NCI-H2171 (cell line): Measurements from ENCODE around the gene CPNE8.
"Not testable (repeated sequence)": the region's sequence is repeated elsewhere in the genome, so short reads cannot be mapped to it uniquely, and the experiment has no call there.

ENCODE experiments used
- DNase-seq: peaks from one replicate; lab custom pipeline; 2025; lab: John Stamatoyannopoulos, UW

CPNE8 gene

GRCh38 chr12:38825006-38825405 lies 80.4 kb downstream of the CPNE8 start:
- no peak for DNase-seq

- no peak for DNase-seq
Observed at GRCh38 chr12:38823738-38824137, 81.7 kb downstream of the CPNE8 start.

DNA sequence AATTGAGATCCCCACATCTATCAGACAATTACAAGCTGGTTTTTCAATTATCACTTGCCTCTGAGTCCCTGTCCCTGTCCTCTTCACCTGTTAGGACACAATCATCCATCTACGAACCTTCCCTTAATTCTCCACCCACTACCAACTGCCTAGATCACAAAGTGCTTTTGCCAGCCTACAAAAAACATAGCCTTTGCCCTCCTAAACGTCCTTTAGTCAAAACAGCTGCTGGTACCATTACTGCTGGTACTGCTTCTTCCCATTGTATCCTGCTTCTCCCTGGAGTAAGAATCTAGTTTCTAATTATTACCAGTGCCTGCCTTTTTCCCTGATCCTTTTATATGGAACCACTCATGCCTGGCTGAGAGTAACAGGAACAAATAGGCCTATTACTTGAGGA lies 82.1 kb downstream of the CPNE8 start:
- no peak for DNase-seq

DNA sequence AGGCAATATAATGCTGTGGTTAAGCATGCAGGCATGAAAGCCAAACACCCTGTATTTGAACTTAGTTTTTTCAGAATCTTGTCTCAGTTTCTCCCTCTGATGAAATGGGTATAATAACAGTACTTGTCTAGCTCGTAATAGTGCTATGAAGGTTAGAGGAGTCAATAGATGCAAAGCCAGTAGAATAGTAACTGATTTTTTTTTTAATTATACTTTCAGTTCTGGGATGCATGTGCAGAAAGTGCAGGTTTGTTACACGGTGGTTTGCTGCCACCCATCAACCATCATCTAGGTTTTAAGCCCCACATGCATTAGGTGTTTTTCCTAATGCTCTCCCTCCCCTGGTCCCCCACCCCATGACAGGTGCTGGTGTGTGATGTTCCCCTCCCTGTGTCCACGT lies 87.4 kb downstream of the CPNE8 start:
- no peak for DNase-seq

DNA sequence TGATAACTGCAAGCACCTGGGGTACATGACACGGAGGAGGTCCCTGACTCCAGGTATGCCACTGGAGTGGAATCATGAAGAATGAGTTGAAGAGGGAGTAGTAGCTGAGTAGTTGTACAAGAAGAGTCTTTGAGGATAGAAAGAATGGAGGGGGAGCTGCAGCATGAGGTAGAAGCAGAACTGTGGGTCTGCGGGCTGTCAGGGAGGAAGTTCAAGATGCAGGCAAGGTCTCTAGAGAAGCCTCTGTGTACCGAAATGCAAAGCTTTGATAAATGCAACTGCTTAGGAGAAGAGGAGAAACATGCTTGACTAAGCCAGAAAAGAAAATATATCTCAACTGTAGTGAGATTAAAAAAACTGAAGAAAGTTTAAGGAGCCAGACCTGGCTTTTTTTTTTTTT lies 91.5 kb downstream of the CPNE8 start:
- DNase-seq = no peak

- DNase-seq = no peak
Observed at GRCh38 chr12:38811814-38812356, 93.5 kb downstream of the CPNE8 start.

DNA sequence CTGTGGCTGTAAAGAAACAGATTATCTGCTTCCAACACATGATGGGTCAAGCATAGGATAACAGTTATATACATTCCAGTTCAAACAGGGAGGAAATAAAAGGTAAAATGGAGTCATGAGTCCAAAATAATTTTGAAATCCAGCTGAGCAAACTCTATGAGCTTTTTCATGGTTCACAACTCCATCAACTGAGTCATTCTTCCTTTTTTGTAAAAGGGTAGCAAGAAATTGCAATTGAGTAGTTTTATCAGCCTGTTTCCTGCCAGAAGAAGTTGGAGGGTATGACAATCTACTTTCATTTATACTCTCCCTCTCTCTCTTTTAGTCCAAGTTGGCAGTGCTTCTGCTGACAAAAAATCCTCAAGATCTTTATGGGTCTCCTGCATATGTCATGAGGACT lies 95.6 kb downstream of the CPNE8 start:
- DNase-seq = no peak

- no peak for DNase-seq
Observed at GRCh38 chr12:38788106-38788505, 117.3 kb downstream of the CPNE8 start.

- no peak for DNase-seq
Observed at GRCh38 chr12:38785381-38785780, 120.0 kb downstream of the CPNE8 start.

- DNase-seq = no peak
Observed at GRCh38 chr12:38783304-38783703, 122.1 kb downstream of the CPNE8 start.

GRCh38 chr12:38782359-38782758 lies 123.0 kb downstream of the CPNE8 start:
- no peak for DNase-seq

- no peak for DNase-seq
Observed at GRCh38 chr12:38776647-38777046, 128.7 kb downstream of the CPNE8 start.

DNA sequence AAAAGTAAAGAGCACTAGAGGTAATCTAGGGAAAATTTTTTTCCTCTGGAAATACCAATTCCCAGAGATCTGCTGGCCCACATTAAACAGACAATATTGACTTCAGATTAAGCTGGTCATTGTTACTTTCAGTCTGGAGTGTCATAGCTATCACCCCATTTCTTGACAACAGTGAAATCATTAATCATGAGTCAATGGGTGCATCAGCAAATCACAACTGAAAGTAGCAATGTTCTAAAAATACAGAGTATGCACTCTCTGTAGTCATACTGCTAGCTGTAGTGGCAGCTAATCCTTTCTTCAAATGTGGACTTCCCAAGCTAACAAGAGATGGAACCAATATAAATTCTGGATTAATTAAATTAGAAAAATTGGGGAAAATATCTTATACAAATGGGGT lies 129.9 kb downstream of the CPNE8 start:
- DNase-seq = no peak

- no peak for DNase-seq
Observed at GRCh38 chr12:38772437-38772836, 133.0 kb downstream of the CPNE8 start.

GRCh38 chr12:38771871-38772270 lies 133.5 kb downstream of the CPNE8 start:
- DNase-seq = no peak

- no peak for DNase-seq
Observed at GRCh38 chr12:38761636-38762342, 143.6 kb downstream of the CPNE8 start.

GRCh38 chr12:38761111-38761510 lies 144.3 kb downstream of the CPNE8 start:
- DNase-seq = no peak

DNA sequence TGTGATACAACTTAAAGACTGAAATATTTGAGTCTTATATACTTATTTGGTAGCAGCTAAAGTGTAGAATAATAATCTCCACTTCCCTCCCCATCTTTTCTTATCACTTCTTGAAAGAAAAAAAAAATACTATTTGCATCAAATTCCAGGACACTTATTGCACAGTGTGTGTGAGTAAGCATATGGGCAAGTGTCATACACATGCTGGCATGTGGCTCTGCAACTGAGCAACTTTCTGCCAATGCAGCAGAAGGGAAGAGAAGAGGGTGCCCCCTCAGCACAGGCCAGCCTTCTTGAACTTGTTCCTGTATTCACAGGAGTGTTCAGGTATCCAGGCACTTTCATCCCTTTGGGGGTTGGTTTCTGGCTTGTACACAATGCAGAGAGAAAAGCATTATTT lies 145.8 kb downstream of the CPNE8 start:
- no peak for DNase-seq

DNA sequence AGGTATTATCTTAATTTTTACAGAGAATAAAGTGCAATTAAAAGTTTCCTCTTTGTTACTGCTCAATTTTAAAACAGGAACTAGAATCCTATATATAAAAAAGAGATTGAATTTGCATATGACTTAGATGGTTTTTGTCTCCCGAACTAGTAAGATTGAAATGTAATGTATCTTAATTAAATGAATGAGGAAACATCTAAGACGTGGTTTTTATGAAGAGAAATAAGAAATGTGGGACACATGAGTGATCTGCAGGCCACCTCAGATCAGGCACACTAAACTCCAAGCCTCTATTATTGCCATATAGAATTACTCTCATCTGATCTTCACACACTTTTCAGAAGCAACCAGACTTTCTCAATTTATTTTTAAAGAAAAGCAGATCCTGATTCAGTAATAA lies 158.6 kb downstream of the CPNE8 start:
- DNase-seq = no peak

DNA sequence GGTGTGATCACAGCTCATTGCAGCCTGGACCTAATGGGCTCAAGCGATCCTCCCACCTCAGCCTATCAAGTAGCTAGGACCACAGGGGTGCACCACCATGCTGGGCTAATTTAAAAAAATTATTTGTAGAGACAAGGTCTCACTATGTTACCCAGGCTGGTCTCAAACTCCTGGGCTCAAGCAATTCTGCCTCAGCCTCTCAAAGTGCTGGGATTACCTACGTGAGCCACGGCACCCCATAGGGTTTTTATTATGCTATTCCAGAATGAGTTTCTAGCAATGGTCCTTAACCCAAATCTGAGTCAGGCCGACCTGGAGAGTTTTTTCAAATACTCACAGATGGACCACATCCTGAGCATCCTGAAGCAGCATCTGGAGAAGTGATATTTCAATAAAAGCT lies 159.8 kb downstream of the CPNE8 start:
- DNase-seq = no peak

GRCh38 chr12:38744041-38744440 lies 161.3 kb downstream of the CPNE8 start:
- no peak for DNase-seq

DNA sequence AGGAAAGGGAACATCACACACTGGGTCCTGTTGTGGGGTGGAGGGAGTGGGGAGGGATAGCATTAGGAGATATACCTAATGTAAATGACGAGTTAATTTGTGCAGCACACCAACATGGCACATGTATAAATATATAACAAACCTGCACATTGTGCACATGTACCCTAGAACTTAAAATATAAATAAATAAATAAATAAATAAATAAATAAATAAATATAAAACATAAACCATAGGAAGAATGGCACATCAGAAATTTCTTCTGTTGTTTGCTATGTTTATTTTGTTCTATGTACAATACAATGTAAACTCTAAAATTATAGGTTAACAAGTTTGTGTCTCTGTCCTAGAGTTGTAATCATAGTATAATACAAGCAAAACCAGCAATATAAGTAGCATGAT lies 162.9 kb downstream of the CPNE8 start:
- not testable (repeated sequence) for DNase-seq

GRCh38 chr12:38736821-38737220 lies 168.6 kb downstream of the CPNE8 start:
- no peak for DNase-seq

DNA sequence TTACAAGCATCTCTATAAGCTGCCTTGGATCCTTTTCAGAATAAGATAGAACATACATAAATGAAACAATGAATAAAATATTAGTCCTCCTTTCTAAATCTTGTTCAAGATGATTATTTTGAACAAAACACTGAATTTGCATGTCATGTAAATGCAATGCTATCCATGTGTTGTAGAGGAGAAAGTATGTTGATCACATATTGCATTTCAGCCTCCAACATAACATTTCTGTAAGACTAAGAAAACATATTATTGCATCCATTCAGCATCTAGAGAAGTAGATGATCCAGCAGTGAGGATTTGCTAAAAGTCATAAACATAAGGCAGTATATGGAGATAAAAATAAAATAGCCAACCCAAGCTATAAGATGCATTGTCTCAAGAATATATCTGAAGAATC lies 172.6 kb downstream of the CPNE8 start:
- no peak for DNase-seq
